Neural crest cell (in vitro differentiated cells): ENCODE results near the gene DOCK7. TPM values are rescaled to one million over a fixed set of nuclear protein-coding genes. Genes with fewer than 3 reads are reported as not detected.
"Not testable (repeated sequence)": the region's sequence is repeated elsewhere in the genome, so short reads cannot be mapped to it uniquely, and the experiment has no call there.

Source experiments
- DNase-seq: peaks from one replicate; pipeline ENCODE4 v3.0.0; 2021; ENCODE audit warnings: low read depth, mixed read lengths, low spot score
- H3K27ac Mint-ChIP-seq: one replicate; pipeline ENCODE4 v1.8.0; 2021; ENCODE audit warnings: mild to moderate bottlenecking, mixed read lengths; ENCODE audit not compliant: unreplicated experiment
- H3K27me3 Mint-ChIP-seq: 2 replicates; pipeline ENCODE4 v1.8.0; 2021; ENCODE audit warnings: low read depth, mild to moderate bottlenecking, mixed read lengths
- H3K36me3 Mint-ChIP-seq: 2 replicates; pipeline ENCODE4 v1.8.0; 2021; ENCODE audit warnings: low read depth, mild to moderate bottlenecking, mixed read lengths
- H3K4me1 Mint-ChIP-seq: 2 replicates; pipeline ENCODE4 v1.8.0; 2021; ENCODE audit warnings: mixed read lengths
- H3K4me3 Mint-ChIP-seq: one replicate; pipeline ENCODE4 v1.8.0; 2021; ENCODE audit warnings: mild to moderate bottlenecking, mixed read lengths
- H3K9me3 Mint-ChIP-seq: 2 replicates; pipeline ENCODE4 v1.8.0; 2021; ENCODE audit warnings: mixed read lengths
- CTCF ChIP-seq: fragments of 200-600 bp; sonication (generic); conservative IDR thresholded peaks from 2 replicates; pipeline ENCODE4 v1.5.0; 2021; ENCODE audit warnings: antibody characterized with exemption, mild to moderate bottlenecking
- total RNA-seq: library from RNA; stranded (reverse); gene quantifications from 2 replicates; pipeline ENCODE4 v1.2.1, GENCODE V29; 2021

DOCK7 gene
- total RNA-seq, 1 donor from 2014 or later, result 79.8 TPM

GRCh38 chr1:62572476-62572875 lies 115.7 kb downstream of the DOCK7 start:
- no peak for DNase-seq
- Mint-ChIP-seq H3K9me3 (peaks cover 20% of the 10 kb centered on the region), H3K27me3 (no peaks in the 10 kb centered on the region), H3K36me3 (peaks cover 42% of the 10 kb centered on the region), H3K27ac (no peak overlapping the region), H3K4me1 (peaks cover 5% of the 10 kb centered on the region), H3K4me3 (no peak overlapping the region)
- no peak for TF ChIP-seq CTCF

- not testable (repeated sequence) for DNase-seq, H3K27me3 Mint-ChIP-seq, H3K4me1 Mint-ChIP-seq, H3K27ac Mint-ChIP-seq, H3K4me3 Mint-ChIP-seq
- H3K36me3 Mint-ChIP-seq, result peaks cover 51% of the 10 kb centered on the region
- H3K9me3 Mint-ChIP-seq, result peaks cover 23% of the 10 kb centered on the region
Measured at GRCh38 chr1:62571517-62571916, 116.7 kb downstream of the DOCK7 start.

GRCh38 chr1:62567926-62568325 lies 120.3 kb downstream of the DOCK7 start:
- not testable (repeated sequence) for H3K4me3 Mint-ChIP-seq, H3K27me3 Mint-ChIP-seq, H3K4me1 Mint-ChIP-seq, DNase-seq, H3K27ac Mint-ChIP-seq
- Mint-ChIP-seq H3K9me3 (peaks cover 27% of the 10 kb centered on the region), H3K36me3 (peaks cover 69% of the 10 kb centered on the region)

- H3K9me3 Mint-ChIP-seq, result peaks cover 27% of the 10 kb centered on the region
- not testable (repeated sequence) for H3K4me1 Mint-ChIP-seq, H3K27ac Mint-ChIP-seq, H3K4me3 Mint-ChIP-seq, H3K27me3 Mint-ChIP-seq, DNase-seq
- peaks cover 66% of the 10 kb centered on the region for H3K36me3 Mint-ChIP-seq
Measured at GRCh38 chr1:62567182-62567581, 121.0 kb downstream of the DOCK7 start.

GRCh38 chr1:62561306-62561705 lies 126.9 kb downstream of the DOCK7 start:
- H3K4me3 Mint-ChIP-seq, result no peak overlapping the region
- peaks cover 25% of the 10 kb centered on the region for H3K36me3 Mint-ChIP-seq
- no peaks in the 10 kb centered on the region for H3K27me3 Mint-ChIP-seq
- no peaks in the 10 kb centered on the region for H3K4me1 Mint-ChIP-seq
- H3K27ac Mint-ChIP-seq, result no peak overlapping the region
- DNase-seq, result no peak
- H3K9me3 Mint-ChIP-seq, result peaks cover 4% of the 10 kb centered on the region
- TF ChIP-seq CTCF, result no peak

GRCh38 chr1:62544570-62544969 lies 143.6 kb downstream of the DOCK7 start:
- H3K27me3 Mint-ChIP-seq, result no peaks in the 10 kb centered on the region
- no peak for TF ChIP-seq CTCF

GRCh38 chr1:62541048-62541447 lies 147.1 kb downstream of the DOCK7 start:
- Mint-ChIP-seq H3K27ac (no peak overlapping the region), H3K4me3 (no peak overlapping the region), H3K36me3 (no peaks in the 10 kb centered on the region), H3K27me3 (no peaks in the 10 kb centered on the region), H3K4me1 (no peaks in the 10 kb centered on the region), H3K9me3 (no peaks in the 10 kb centered on the region)
- DNase-seq, result no peak
- no peak for TF ChIP-seq CTCF

More at GRCh38 chr1:62544570-62544969, 143.6 kb downstream of the DOCK7 start:
- no peaks in the 10 kb centered on the region for H3K4me1 Mint-ChIP-seq
- H3K9me3 Mint-ChIP-seq, result no peaks in the 10 kb centered on the region
- no peak overlapping the region for H3K4me3 Mint-ChIP-seq
- no peak overlapping the region for H3K27ac Mint-ChIP-seq
- no peak for DNase-seq
- peaks cover 5% of the 10 kb centered on the region for H3K36me3 Mint-ChIP-seq
